SK-N-SH treated with all-trans-retinoic acid at 6 μM for 48 hours (cell line): Measurements from ENCODE around the gene TSEN2.

Source experiments
- ATAC-seq: fragments of 200-7000 bp; cut with Tn5 transposase; 3 replicates; pipeline ENCODE4 v1.9.1; 2020; ENCODE audit warnings: mild to moderate bottlenecking, moderate library complexity
- ARNTL ChIP-seq: fragments of 450-650 bp; formaldehyde crosslinking; IDR thresholded peaks from 2 replicates; pipeline ENCODE4 v1.5.0; 2020; ENCODE audit warnings: low read depth, mild to moderate bottlenecking, moderate library complexity, borderline replicate concordance
- BACH2 ChIP-seq: fragments of 250-450 bp; sonication (Bioruptor Pico); IDR thresholded peaks from 2 replicates; pipeline ENCODE4 v1.9.0; 2021; ENCODE audit warnings: mild to moderate bottlenecking, borderline replicate concordance
- CREB5 ChIP-seq: fragments of 250-450 bp; sonication (Bioruptor Pico); IDR thresholded peaks from 2 replicates; pipeline ENCODE4 v1.5.1; 2020; ENCODE audit warnings: low read depth, mild to moderate bottlenecking, moderate library complexity
- CSDC2 ChIP-seq: fragments of 250-450 bp; sonication (Bioruptor Pico); IDR thresholded peaks from 2 replicates; pipeline ENCODE4 v1.5.0; 2020; ENCODE audit warnings: mild to moderate bottlenecking, moderate library complexity
- CSRNP3 ChIP-seq: fragments of 250-450 bp; sonication (Bioruptor Pico); IDR thresholded peaks from 2 replicates; pipeline ENCODE4 v1.5.1; 2021; ENCODE audit warnings: mild to moderate bottlenecking, moderate library complexity
- ESRRG ChIP-seq: fragments of 250-450 bp; sonication (Bioruptor Pico); IDR thresholded peaks from 2 replicates; pipeline ENCODE4 v1.6.1; 2021; ENCODE audit warnings: mild to moderate bottlenecking
- GLIS3 ChIP-seq: fragments of 250-450 bp; sonication (Bioruptor Pico); IDR thresholded peaks from 2 replicates; pipeline ENCODE4 v1.5.0; 2020; ENCODE audit warnings: mild to moderate bottlenecking, moderate library complexity
- ISL1 ChIP-seq: fragments of 250-450 bp; sonication (Bioruptor Pico); IDR thresholded peaks from 2 replicates; pipeline ENCODE4 v2.1.2; 2022; ENCODE audit warnings: mild to moderate bottlenecking, moderate library complexity
- OSR1 ChIP-seq: fragments of 250-450 bp; sonication (Bioruptor Pico); IDR thresholded peaks from 2 replicates; pipeline ENCODE4 v1.8.0; 2022; ENCODE audit warnings: moderate library complexity, mild to moderate bottlenecking, inconsistent platforms
- PATZ1 ChIP-seq: fragments of 250-450 bp; sonication (Bioruptor Pico); IDR thresholded peaks from 2 replicates; pipeline ENCODE4 v1.8.0; 2020; ENCODE audit warnings: mild to moderate bottlenecking, moderate library complexity, borderline replicate concordance
- POU6F1 ChIP-seq: fragments of 250-450 bp; sonication (Bioruptor Pico); IDR thresholded peaks from 2 replicates; pipeline ENCODE4 v1.8.0; 2021; ENCODE audit warnings: low read depth, mild to moderate bottlenecking, moderate library complexity, borderline replicate concordance
- PPARA ChIP-seq: fragments of 250-450 bp; sonication (Bioruptor Pico); IDR thresholded peaks from 2 replicates; pipeline ENCODE4 v1.5.0; 2020; ENCODE audit warnings: mild to moderate bottlenecking, borderline replicate concordance
- RARB ChIP-seq: fragments of 250-450 bp; sonication (Bioruptor Pico); IDR thresholded peaks from 2 replicates; pipeline ENCODE4 v1.8.0; 2021; ENCODE audit warnings: mild to moderate bottlenecking, moderate library complexity
- SNAI2 ChIP-seq: fragments of 250-450 bp; sonication (Bioruptor Pico); IDR thresholded peaks from 2 replicates; pipeline ENCODE4 v1.5.0; 2020; ENCODE audit warnings: mild to moderate bottlenecking, moderate library complexity
- TCF4 ChIP-seq: fragments of 250-450 bp; sonication (Bioruptor Pico); IDR thresholded peaks from 2 replicates; pipeline ENCODE4 v1.8.0; 2021; ENCODE audit warnings: mild to moderate bottlenecking, moderate library complexity, borderline replicate concordance
- TOX ChIP-seq: fragments of 250-450 bp; sonication (Bioruptor Pico); IDR thresholded peaks from 2 replicates; pipeline ENCODE4 v1.8.0; 2021; ENCODE audit warnings: mild to moderate bottlenecking, moderate library complexity, borderline replicate concordance
- TSHZ2 ChIP-seq: fragments of 250-450 bp; sonication (Bioruptor Pico); IDR thresholded peaks from 2 replicates; pipeline ENCODE4 v1.5.0; 2020; ENCODE audit warnings: mild to moderate bottlenecking, moderate library complexity
- ZFP3 ChIP-seq: fragments of 250-450 bp; sonication (Bioruptor Pico); IDR thresholded peaks from 2 replicates; pipeline ENCODE4 v1.5.0; 2020; ENCODE audit warnings: mild to moderate bottlenecking, moderate library complexity
- ZFP30 ChIP-seq: fragments of 450-650 bp; formaldehyde crosslinking; IDR thresholded peaks from 2 replicates; pipeline ENCODE4 v1.5.0; 2022; ENCODE audit warnings: mild to moderate bottlenecking, moderate library complexity
- ZNF565 ChIP-seq: fragments of 450-650 bp; formaldehyde crosslinking; conservative IDR thresholded peaks from 2 replicates; pipeline ENCODE4 v1.5.0; 2020; ENCODE audit warnings: low read depth, mild to moderate bottlenecking, moderate library complexity
- ZNF70 ChIP-seq: fragments of 450-650 bp; formaldehyde crosslinking; IDR thresholded peaks from 2 replicates; pipeline ENCODE4 v1.5.0; 2020; ENCODE audit warnings: mild to moderate bottlenecking, moderate library complexity
- ZNF8 ChIP-seq: fragments of 450-650 bp; formaldehyde crosslinking; IDR thresholded peaks from 2 replicates; pipeline ENCODE4 v1.5.0; 2020; ENCODE audit warnings: mild to moderate bottlenecking, moderate library complexity

TSEN2 gene

GRCh38 chr3:12458901-12459300 is 25.4 kb upstream of the TSEN2 start:
- no peak for ATAC-seq
- no peak for TF ChIP-seq TCF4
- TF ChIP-seq PATZ1 (CRISPR knock-in tag): no peak
- no peak for TF ChIP-seq ZFP30 (CRISPR knock-in tag)
- no peak for TF ChIP-seq ESRRG (CRISPR knock-in tag)
- no peak for TF ChIP-seq ISL1 (CRISPR knock-in tag)
- no peak for TF ChIP-seq TSHZ2 (CRISPR knock-in tag)
- TF ChIP-seq PPARA (CRISPR knock-in tag): no peak
- no peak for TF ChIP-seq POU6F1 (CRISPR knock-in tag)
- no peak for TF ChIP-seq SNAI2 (CRISPR knock-in tag)
- no peak for TF ChIP-seq RARB (CRISPR knock-in tag)
- no peak for TF ChIP-seq CREB5 (CRISPR knock-in tag)
- no peak for TF ChIP-seq OSR1 (CRISPR knock-in tag)
- no peak for TF ChIP-seq ZNF70
- TF ChIP-seq CSRNP3 (CRISPR knock-in tag): no peak
- TF ChIP-seq BACH2: no peak
- no peak for TF ChIP-seq ZNF565 (CRISPR knock-in tag)

- no peak for ATAC-seq
- TF ChIP-seq RARB (CRISPR knock-in tag) (no peak), TOX (CRISPR knock-in tag) (no peak), ZNF565 (CRISPR knock-in tag) (no peak), ISL1 (CRISPR knock-in tag) (no peak), ZFP3 (CRISPR knock-in tag) (no peak), GLIS3 (CRISPR knock-in tag) (no peak), OSR1 (CRISPR knock-in tag) (no peak), CREB5 (CRISPR knock-in tag) (no peak), CSDC2 (no peak), SNAI2 (CRISPR knock-in tag) (no peak), ZNF8 (no peak), TCF4 (no peak), ZNF70 (no peak), ESRRG (CRISPR knock-in tag) (no peak), POU6F1 (CRISPR knock-in tag) (no peak), PPARA (CRISPR knock-in tag) (no peak), ARNTL (CRISPR knock-in tag) (no peak), ZFP30 (CRISPR knock-in tag) (no peak)
- TF ChIP-seq, all 23 proteins: peak for 0
These were observed 24.2 kb upstream of the TSEN2 start for GRCh38 chr3:12460127-12460526.
